T-helper 2 cell (primary cell): Measurements from ENCODE around the gene PMIS2.

Experiments used
- DNase-seq, 5 experiments: peaks; one replicate each; pipeline versions ENCODE4 v3.0.0 to v3.0.0-alpha.2; 2012 to 2022

PMIS2 gene

GRCh38 chr19:35633727-35634440, 47.9 kb downstream of the PMIS2 start:
- no peak for DNase-seq

GRCh38 chr19:35636651-35637050, 50.7 kb downstream of the PMIS2 start:
- DNase-seq = no peak
